ENCODE measurements around the gene KCNQ5. TPM values are rescaled to one million over a fixed set of nuclear protein-coding genes. Genes with fewer than 3 reads are reported as not detected.

KCNQ5 gene
- total RNA-seq, 1 experiment from 2014 or later: 0.07 TPM

DNA sequence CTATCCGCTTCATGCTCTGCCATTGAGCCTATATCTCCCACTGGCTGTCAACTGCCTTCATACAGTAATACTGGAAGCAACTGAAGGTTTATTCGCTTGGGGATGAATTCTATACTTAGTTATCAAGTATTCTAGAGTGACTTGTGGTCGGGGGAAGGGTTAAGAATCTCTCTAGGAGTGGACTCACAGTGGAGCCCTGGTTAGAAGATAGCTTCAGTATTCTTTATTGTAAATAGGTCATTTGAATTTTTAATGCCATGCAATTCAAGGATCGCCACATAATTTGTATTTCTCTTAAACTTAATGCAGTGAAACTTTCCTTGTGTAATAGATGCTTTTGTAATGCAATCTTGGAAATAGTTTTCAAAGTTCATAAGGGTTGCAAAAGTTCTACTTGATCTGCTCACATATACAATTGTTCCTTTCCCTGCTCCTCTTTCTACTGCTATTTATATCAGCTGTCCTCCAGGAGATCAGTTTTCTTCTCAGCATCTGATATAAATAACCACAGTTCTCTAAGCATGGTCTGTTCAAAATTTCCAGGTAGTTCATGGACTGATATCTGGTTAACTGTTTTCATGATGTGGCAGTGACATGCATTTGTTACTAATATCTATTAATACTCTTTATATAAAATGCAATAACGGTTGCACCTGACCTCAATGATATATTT lies 120.3 kb downstream of the KCNQ5 start:
- H3K79me1 ChIP-seq (ENCODE audit: insufficient read depth, low read depth, low read length, poor library complexity, severe bottlenecking): no peaks in the 10 kb centered on the region
- H3K27ac Mint-ChIP-seq: no peak overlapping the region
- WGBS (ENCODE audit: extremely low coverage, insufficient read length, low lambda C conversion rate): no CpG with 5 or more reads among the region's 5 CpGs
- H4K20me1 ChIP-seq (ENCODE audit: control insufficient read depth, insufficient read depth, insufficient read length): no peaks in the 10 kb centered on the region
- H2BK5ac ChIP-seq (ENCODE audit: insufficient read length, low read length): no peak overlapping the region
- H3K36me3 Mint-ChIP-seq (ENCODE audit: insufficient read depth in 1 of 3, low read depth in 3 of 3): no peaks in the 10 kb centered on the region
- no peak for DNase-seq
- H3K27me3 ChIP-seq (ENCODE audit: insufficient read depth, low read length): no peaks in the 10 kb centered on the region
- no peak overlapping the region for H2BK20ac ChIP-seq (ENCODE audit: low read depth, low read length, poor library complexity, severe bottlenecking)
- H2AFZ ChIP-seq (ENCODE audit: low read length): no peak overlapping the region
- H2BK120ac ChIP-seq (ENCODE audit: low read depth, low read length, poor library complexity, severe bottlenecking): no peak overlapping the region
- no peaks in the 10 kb centered on the region for H3K27me3 Mint-ChIP-seq (ENCODE audit: low read depth)
- no peak overlapping the region for H2BK12ac ChIP-seq (ENCODE audit: insufficient read length, low read depth, low read length)
- H3K4ac ChIP-seq (ENCODE audit: low read depth, low read length): no peak overlapping the region
- H3K9me3 Mint-ChIP-seq: no peaks in the 10 kb centered on the region
- no peak overlapping the region for H4K91ac ChIP-seq (ENCODE audit: insufficient read length, low read depth, low read length)
- H3K4me1 ChIP-seq (ENCODE audit: insufficient read depth, low read length): peaks cover 6% of the 10 kb centered on the region; the same call in 1 of the 2 replicates
- H3K9me3 ChIP-seq (ENCODE audit: control insufficient read depth, low read depth, low read length): no peaks in the 10 kb centered on the region
- no peak overlapping the region for H4K8ac ChIP-seq (replicated peaks; ENCODE audit: insufficient read length, low read depth, low read length)
- H3K9ac ChIP-seq (ENCODE audit: extremely low read depth, insufficient read length, low read length): no peak overlapping the region
- H2BK15ac ChIP-seq (ENCODE audit: low read depth, low read length): no peak overlapping the region
- H3T11ph ChIP-seq (ENCODE audit: low read length): no peak overlapping the region
- no peak overlapping the region for H3K18ac ChIP-seq (ENCODE audit: insufficient read length, low read depth, low read length)
- no peak for TF ChIP-seq CTCF (conservative IDR thresholded peaks at IDR 0.05)
- no peak overlapping the region for H3K4me2 ChIP-seq (ENCODE audit: insufficient read depth, insufficient read length, low read length)
- no peak overlapping the region for H3K56ac ChIP-seq (ENCODE audit: insufficient read length, low read depth, low read length)
- H2AK5ac ChIP-seq (ENCODE audit: insufficient read length, low read length): no peak overlapping the region
- H4K5ac ChIP-seq (ENCODE audit: insufficient read length, low read depth, low read length): no peak overlapping the region
- no peak overlapping the region for H3K14ac ChIP-seq (ENCODE audit: insufficient read depth, low read length)
- H3K27ac ChIP-seq (ENCODE audit: insufficient read length, low read depth, low read length): no peak overlapping the region
- no peak overlapping the region for H3K23ac ChIP-seq (ENCODE audit: insufficient read length, low read depth, low read length)
- H3K4me3 Mint-ChIP-seq: no peak overlapping the region
- H3K23me2 ChIP-seq (ENCODE audit: insufficient read length, low read depth, low read length, poor library complexity, severe bottlenecking): no peaks in the 10 kb centered on the region
- H3K79me2 ChIP-seq (ENCODE audit: insufficient read depth, low read length): no peaks in the 10 kb centered on the region
- H3K4me1 Mint-ChIP-seq: peaks cover 13% of the 10 kb centered on the region in 2 experiments

Measured in H9 (cell line).